GM23338 (cell line): Measurements from ENCODE around the gene KNOP1.

Experiments
- CREB1 ChIP-seq: fragments of 250-450 bp; sonication (Bioruptor Pico); IDR thresholded peaks from 2 replicates; pipeline ENCODE4 v1.5.0; 2020; ENCODE audit warnings: low read depth, mild to moderate bottlenecking, moderate library complexity
- CTCF ChIP-seq, 2 experiments: fragments of 200-600 bp in 1 of 2; sonication (generic) in 1 of 2; conservative IDR thresholded peaks; 2 replicates each; pipeline versions ENCODE4 v1.5.1 to v1.6.1; 2016 to 2017; ENCODE audit warnings: antibody characterized with exemption in 2 of 2, low read depth in 2 of 2, mild to moderate bottlenecking in 2 of 2, moderate library complexity in 1 of 2
- ETS1 ChIP-seq: IDR thresholded peaks from 2 replicates; pipeline ENCODE4 v1.6.1; 2016; ENCODE audit warnings: antibody characterized with exemption
- EZH2 ChIP-seq: fragments of 200-600 bp; sonication (generic); IDR thresholded peaks from one replicate; pipeline ENCODE4 v1.8.0; 2017; ENCODE audit warnings: antibody characterized with exemption, mild to moderate bottlenecking, low read depth; ENCODE audit not compliant: unreplicated experiment
- EZH2phosphoT487 ChIP-seq: fragments of 200-600 bp; sonication (generic); IDR thresholded peaks from one replicate; pipeline ENCODE4 v1.8.1; 2018; ENCODE audit warnings: antibody characterized with exemption; ENCODE audit not compliant: unreplicated experiment
- POLR2AphosphoS5 ChIP-seq: IDR thresholded peaks from 2 replicates; pipeline ENCODE4 v1.6.1; 2016; ENCODE audit warnings: antibody characterized with exemption, low read depth
- TF ChIP-seq, protein P1 (sequence below): IDR thresholded peaks from one replicate; pipeline ENCODE4 v1.6.1; 2018; ENCODE audit warnings: antibody characterized with exemption; ENCODE audit not compliant: unreplicated experiment

DNA sequence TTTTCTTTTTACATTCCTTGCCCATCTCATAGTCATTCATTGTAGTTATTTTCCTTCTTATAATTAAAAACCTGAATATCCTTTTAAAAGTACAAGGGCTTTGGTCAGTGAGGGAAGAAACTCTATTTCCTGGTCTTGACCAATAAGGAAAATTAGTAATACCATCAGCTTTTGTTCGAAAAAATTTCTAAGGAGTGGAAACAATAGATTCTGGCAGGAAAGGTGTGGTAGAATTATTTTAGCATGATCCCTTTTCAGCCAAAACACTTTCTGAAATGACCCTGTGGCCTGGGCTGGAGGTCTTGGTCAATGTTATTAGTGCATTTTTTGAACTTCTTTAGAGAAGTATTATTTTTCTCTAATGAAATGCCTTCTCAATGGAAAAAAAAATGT, 36.6 kb upstream of the KNOP1 start:
- TF ChIP-seq CTCF (conservative IDR thresholded peaks at IDR 0.05; ENCODE audit: low read depth in 2 of 2) = no peak
- TF ChIP-seq, protein P1, sequence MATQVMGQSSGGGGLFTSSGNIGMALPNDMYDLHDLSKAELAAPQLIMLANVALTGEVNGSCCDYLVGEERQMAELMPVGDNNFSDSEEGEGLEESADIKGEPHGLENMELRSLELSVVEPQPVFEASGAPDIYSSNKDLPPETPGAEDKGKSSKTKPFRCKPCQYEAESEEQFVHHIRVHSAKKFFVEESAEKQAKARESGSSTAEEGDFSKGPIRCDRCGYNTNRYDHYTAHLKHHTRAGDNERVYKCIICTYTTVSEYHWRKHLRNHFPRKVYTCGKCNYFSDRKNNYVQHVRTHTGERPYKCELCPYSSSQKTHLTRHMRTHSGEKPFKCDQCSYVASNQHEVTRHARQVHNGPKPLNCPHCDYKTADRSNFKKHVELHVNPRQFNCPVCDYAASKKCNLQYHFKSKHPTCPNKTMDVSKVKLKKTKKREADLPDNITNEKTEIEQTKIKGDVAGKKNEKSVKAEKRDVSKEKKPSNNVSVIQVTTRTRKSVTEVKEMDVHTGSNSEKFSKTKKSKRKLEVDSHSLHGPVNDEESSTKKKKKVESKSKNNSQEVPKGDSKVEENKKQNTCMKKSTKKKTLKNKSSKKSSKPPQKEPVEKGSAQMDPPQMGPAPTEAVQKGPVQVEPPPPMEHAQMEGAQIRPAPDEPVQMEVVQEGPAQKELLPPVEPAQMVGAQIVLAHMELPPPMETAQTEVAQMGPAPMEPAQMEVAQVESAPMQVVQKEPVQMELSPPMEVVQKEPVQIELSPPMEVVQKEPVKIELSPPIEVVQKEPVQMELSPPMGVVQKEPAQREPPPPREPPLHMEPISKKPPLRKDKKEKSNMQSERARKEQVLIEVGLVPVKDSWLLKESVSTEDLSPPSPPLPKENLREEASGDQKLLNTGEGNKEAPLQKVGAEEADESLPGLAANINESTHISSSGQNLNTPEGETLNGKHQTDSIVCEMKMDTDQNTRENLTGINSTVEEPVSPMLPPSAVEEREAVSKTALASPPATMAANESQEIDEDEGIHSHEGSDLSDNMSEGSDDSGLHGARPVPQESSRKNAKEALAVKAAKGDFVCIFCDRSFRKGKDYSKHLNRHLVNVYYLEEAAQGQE = no peak
- TF ChIP-seq POLR2AphosphoS5 = no peak
- TF ChIP-seq EZH2 = no peak
- TF ChIP-seq ETS1 = no peak
- no peak for TF ChIP-seq CREB1 (CRISPR knock-in tag)
- no peak for TF ChIP-seq EZH2phosphoT487
